GM21529 (cell line): ENCODE results near the gene GRIN3B.

ENCODE experiments used
- ATAC-seq: cut with Tn5 transposase; IDR thresholded peaks from one replicate; pipeline ENCODE4 v1.9.1; 2021; ENCODE audit not compliant: unreplicated experiment

The GRIN3B gene

GRCh38 chr19:1006711-1007398, 6.6 kb downstream of the GRIN3B start:
- ATAC-seq = no peak

DNA sequence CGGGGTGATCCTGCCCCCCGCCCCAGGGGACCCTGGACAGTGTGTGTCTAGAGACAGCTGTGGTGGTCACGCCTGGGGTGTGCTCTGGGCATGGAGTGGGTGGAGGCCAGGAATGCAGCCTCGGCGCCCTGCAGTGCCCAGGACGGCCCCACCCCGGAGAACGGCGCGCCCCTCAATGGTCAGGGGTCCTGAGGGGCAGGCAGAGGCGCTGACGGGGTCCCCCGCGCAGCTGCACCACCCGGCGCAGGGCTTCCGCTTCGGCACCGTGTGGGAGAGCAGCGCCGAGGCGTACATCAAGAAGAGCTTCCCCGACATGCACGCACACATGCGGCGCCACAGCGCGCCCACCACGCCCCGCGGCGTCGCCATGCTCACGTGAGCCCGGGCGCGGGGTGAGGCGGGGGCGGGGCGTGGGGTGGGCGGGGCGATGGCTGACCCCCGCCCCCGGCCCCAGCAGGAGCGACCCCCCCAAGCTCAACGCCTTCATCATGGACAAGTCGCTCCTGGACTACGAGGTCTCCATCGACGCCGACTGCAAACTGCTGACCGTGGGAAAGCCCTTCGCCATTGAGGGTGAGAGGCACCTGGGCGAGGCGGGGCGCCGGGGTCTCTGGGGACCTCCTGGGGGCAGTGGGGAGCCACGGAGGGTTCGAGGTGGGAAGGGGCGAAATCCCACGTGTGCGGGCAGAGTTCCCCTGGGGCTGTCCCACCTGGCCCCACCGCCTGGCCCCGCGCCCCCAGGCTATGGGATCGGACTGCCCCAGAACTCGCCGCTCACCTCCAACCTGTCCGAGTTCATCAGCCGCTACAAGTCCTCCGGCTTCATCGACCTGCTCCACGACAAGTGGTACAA, 7.4 kb downstream of the GRIN3B start:
- no peak for ATAC-seq

DNA sequence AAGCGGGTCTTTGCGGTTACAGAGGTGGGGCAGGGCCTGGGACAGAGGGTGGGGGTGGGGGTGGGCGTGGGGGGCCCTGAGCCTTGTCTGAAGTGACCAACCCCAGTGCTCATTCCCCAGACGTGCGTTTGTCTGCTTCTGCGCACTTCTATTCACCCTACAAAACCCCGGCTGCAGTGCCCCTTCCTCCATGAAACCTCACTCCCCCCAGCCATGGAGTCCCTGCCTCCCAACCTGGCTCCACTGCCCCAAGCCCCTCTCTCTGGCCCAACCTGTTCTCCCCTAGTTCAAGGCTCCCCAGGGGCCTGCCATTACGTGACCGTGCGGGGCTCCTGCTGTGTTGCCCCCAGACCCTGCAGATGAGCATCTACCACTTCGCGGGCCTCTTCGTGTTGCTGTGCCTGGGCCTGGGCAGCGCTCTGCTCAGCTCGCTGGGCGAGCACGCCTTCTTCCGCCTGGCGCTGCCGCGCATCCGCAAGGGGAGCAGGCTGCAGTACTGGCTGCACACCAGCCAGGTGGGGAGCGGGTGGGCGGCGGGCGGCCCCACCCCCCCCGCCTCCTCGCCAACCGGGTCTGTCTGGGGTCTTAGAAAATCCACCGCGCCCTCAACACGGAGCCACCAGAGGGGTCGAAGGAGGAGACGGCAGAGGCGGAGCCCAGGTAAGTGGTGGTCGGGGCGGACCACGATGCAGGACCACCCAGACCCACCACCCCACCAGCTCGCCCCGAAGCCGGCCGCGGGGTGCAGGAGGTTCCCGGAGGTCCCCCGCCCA, 8.2 kb downstream of the GRIN3B start:
- no peak for ATAC-seq

DNA sequence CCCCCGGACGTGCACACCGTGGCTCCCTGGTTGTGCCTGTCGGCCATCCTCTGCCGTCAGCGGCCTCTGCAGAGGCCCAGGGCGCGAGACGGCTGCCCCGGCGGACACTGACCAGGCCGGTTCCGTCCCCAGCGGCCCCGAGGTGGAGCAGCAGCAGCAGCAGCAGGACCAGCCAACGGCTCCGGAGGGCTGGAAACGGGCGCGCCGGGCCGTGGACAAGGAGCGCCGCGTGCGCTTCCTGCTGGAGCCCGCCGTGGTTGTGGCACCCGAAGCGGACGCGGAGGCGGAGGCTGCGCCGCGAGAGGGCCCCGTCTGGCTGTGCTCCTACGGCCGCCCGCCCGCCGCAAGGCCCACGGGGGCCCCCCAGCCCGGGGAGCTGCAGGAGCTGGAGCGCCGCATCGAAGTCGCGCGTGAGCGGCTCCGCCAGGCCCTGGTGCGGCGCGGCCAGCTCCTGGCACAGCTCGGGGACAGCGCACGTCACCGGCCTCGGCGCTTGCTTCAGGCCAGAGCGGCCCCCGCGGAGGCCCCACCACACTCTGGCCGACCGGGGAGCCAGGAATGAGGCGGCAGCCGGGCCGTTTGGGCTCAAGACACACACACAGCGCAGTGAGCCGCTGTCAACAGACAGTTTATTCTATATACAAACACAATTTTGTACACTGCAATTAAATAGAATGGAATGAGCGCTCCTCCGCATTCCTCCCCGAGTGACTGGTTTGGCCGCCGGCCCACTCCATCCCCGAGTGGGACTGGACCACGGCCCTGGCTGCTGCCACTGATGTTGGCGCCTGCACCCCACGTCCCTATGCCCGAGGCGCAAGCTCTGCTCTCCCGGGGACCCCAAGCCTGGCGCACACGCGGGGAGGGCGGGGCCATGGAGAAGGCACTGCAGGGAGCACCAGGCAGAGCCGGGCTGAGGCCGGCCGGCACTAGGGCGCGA, 9.1 kb downstream of the GRIN3B start:
- no peak for ATAC-seq

GRCh38 chr19:1009981-1010538, 9.8 kb downstream of the GRIN3B start:
- ATAC-seq = no peak

- no peak for ATAC-seq
Observed at GRCh38 chr19:1010586-1011510, 10.6 kb downstream of the GRIN3B start.

DNA sequence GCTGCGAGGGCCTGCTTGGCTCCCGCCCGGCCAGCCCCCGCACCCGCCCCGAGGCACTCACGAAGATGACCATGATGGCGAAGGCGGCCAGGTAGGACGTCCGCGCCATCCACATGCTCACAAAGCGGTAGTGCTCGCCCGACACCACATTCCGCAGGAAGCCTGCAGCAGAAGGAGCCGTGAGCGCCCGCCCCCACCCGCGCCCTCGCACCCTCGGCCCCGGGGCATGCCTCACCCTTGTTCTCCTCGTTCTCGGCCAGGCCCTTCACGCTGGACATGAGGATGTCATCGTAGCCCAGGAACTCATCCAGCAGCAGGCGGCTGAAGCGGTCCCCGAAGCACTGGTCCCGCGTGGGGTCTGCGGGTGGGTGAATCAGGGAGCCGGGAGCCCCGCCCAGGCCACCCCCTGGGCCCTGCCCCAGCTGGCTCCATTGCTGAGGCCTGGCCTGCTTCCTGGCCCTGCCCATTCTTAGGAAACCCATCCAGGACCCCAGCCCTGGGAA, 11.7 kb downstream of the GRIN3B start:
- no peak for ATAC-seq

DNA sequence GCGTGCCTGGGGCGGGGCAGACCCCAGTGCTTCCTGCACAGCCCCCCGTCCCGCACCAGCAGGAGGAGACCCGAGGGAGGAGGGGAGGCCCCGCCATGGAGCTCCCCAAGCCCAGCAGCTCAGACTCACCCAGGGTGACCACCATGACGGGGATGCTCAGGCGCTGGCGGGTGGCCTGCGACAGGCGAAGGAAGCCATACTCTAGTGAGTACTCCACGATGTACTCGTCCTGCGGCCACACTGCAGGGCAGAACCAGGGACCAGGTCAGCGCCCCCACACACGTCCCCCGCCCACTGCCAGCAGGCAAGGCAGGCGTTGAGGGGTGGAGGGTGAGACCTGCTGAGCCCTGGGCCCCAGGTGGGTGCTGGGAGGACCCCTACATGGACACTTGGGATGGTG, 12.1 kb downstream of the GRIN3B start:
- ATAC-seq = no peak

- no peak for ATAC-seq
Observed at GRCh38 chr19:1013218-1013617, 13.0 kb downstream of the GRIN3B start.

DNA sequence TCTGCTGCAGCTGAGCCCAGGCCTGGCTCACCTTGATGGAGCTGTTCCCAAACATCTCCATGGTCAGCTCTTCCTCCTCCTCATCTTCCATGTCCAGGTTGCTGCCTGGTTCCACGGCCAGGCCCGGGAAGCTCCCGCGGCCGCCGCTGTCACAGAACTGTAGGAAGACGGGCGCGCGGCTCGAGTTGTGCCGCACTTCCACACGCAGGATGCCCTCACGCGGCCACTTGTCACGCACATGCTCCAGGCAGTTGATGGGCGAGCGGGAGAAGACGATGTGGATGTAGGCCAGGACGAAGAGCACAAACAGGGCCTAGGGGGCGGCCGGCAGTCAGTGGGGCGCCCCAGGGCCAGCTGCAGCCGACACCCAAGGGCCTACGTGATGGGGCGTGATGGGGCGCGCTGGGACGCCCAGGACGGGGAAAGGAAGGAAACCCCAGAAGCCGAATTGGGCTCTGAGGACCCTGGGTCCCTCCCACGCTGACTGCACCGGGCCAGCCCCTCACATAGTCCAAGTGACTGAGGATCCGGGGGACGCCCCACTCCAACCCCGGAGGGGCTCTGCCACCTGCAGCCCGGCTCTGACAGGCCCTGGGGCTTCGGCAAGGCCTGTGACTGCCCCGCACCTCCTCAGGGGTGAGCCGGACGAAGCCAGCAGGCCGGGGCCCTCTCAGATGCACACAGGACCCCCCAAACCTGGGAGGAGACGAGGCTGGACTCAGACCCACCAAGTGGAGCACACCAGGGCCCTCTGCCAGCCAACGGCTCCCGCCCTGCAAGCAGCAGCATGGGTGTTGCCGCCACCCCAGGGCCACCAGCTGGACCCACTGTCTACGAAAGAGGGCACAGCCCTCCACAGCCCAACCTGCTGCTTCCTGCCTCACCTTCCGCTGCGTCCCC, 14.2 kb downstream of the GRIN3B start:
- no peak for ATAC-seq

DNA sequence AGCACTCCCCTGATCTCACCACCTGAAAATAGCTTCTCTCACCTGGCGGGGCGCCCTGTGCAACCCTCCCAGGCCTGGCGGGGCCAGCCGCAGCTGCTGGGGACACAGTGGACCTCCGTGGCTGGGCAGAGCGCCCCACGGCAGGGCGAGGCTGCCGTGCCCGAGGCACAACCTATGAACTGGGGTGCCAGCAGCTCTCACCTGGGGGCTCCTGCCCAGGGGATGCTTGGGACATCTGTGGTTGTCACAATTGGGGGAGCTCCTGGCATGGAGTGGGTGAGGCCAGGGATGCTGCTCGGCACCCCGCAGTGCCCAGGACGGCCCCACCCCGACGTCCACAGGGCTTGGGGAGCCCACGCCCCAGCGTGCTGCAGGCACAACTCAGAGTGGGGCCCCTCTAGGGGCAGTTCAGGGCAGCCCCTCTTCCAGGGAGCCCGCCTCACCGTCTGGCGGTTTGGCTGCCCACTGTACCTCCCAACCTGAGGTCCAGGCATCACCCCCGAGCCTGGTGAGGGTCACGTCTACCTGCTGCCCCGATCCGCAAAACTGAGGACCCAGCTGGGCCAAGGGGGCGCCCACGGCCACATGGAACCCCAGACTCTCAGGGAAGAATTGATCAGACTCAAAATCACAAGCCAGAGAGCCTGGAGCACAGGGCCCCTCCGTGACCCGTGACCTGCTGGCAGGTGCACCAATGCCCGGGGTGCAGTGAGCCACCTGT, 15.0 kb downstream of the GRIN3B start:
- no peak for ATAC-seq

GRCh38 chr19:1015782-1016646, 15.8 kb downstream of the GRIN3B start:
- no peak for ATAC-seq

GRCh38 chr19:1016647-1017114, 16.5 kb downstream of the GRIN3B start:
- ATAC-seq = no peak

GRCh38 chr19:1017115-1017905, 17.1 kb downstream of the GRIN3B start:
- no peak for ATAC-seq

DNA sequence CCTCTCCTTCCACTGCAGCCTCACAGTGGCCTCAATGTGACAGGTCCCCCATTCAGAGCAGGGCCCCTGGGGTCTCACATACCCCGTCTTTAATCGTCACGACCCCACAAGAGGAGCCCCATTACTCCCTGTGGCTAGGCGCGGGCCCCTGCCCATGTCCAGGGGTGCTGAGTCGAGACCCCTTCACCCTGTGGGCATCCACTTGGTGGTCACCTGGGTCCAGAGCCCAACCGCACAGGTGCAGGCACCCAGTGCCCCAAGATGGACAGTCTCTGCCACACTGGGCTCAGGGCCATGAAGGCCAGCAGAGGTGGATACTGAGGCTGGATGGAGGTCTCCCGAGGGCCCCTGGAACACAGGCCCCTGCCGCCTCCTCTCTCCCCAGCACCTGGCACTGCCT, 17.7 kb downstream of the GRIN3B start:
- ATAC-seq = no peak
